OCI-LY3 (cell line): ENCODE results near the gene ACE.
A peak's percentile ranks its signal among the peaks of the same experiment; 100 is the strongest.

ENCODE experiments used
- H2AFZ ChIP-seq: fragments of 200-600, 300-600 bp; shearing (Covaris generic); 2 replicates; pipeline ENCODE4 v1.6.0; 2014; ENCODE audit warnings: antibody characterized with exemption, low read depth, low read length
- H3K27ac ChIP-seq: fragments of 200-600, 300-600 bp; sonication (generic); 2 replicates; pipeline ENCODE4 v1.5.1; 2014; ENCODE audit warnings: mild to moderate bottlenecking, low read length, moderate library complexity, mixed read lengths
- H3K27me3 ChIP-seq: fragments of 200-600, 300-600 bp; sonication (generic); 2 replicates; pipeline ENCODE4 v1.6.1; 2014; ENCODE audit warnings: low read depth, low read length, mixed read lengths
- H3K36me3 ChIP-seq: fragments of 200-600, 300-600 bp; sonication (generic); replicated peaks from 2 replicates; pipeline ENCODE3; 2014; ENCODE audit warnings: low read depth, low read length, mixed read lengths
- H3K4me1 ChIP-seq: fragments of 300-600, 200-600 bp; sonication (generic); 2 replicates; pipeline ENCODE4 v1.6.1; 2014; ENCODE audit warnings: low read length, mixed read lengths
- H3K4me2 ChIP-seq: fragments of 200-600, 300-600 bp; sonication (generic); 2 replicates; pipeline ENCODE4 v1.6.1; 2014; ENCODE audit warnings: low read length, mixed read lengths
- H3K4me3 ChIP-seq: fragments of 300-600, 200-600 bp; sonication (generic); 2 replicates; pipeline ENCODE4 v1.5.1; 2014; ENCODE audit warnings: antibody characterized with exemption, mild to moderate bottlenecking, low read length, moderate library complexity
- H3K79me2 ChIP-seq: fragments of 300-600, 200-600 bp; shearing (Covaris generic); 2 replicates; pipeline ENCODE4 v1.6.1; 2014; ENCODE audit warnings: mild to moderate bottlenecking, low read length, mixed read lengths
- H3K9ac ChIP-seq: fragments of 300-600, 200-600 bp; shearing (Covaris generic); 2 replicates; pipeline ENCODE4 v1.6.0; 2014; ENCODE audit warnings: mild to moderate bottlenecking, low read length, moderate library complexity
- H3K9me3 ChIP-seq: fragments of 200-600, 300-600 bp; shearing (Covaris generic); 2 replicates; pipeline ENCODE4 v1.6.1; 2014; ENCODE audit warnings: low read length, mixed read lengths; ENCODE audit not compliant: insufficient read depth
- H4K20me1 ChIP-seq: fragments of 200-600, 300-600 bp; sonication (generic); 2 replicates; pipeline ENCODE4 v1.6.1; 2016; ENCODE audit warnings: low read length, mixed read lengths; ENCODE audit not compliant: insufficient read depth
- EZH2phosphoT487 ChIP-seq: fragments of 200-600 bp; shearing (Covaris generic); IDR thresholded peaks from 2 replicates; pipeline ENCODE4 v1.6.1; 2018; ENCODE audit warnings: antibody characterized with exemption, mixed run types, low read depth
- TF ChIP-seq, protein P1 (sequence below): fragments of 200-600, 300-600 bp; sonication (generic); IDR thresholded peaks from 2 replicates; pipeline ENCODE4 v1.5.1; 2014; ENCODE audit warnings: antibody characterized with exemption, low read length, low read depth

ACE gene

DNA sequence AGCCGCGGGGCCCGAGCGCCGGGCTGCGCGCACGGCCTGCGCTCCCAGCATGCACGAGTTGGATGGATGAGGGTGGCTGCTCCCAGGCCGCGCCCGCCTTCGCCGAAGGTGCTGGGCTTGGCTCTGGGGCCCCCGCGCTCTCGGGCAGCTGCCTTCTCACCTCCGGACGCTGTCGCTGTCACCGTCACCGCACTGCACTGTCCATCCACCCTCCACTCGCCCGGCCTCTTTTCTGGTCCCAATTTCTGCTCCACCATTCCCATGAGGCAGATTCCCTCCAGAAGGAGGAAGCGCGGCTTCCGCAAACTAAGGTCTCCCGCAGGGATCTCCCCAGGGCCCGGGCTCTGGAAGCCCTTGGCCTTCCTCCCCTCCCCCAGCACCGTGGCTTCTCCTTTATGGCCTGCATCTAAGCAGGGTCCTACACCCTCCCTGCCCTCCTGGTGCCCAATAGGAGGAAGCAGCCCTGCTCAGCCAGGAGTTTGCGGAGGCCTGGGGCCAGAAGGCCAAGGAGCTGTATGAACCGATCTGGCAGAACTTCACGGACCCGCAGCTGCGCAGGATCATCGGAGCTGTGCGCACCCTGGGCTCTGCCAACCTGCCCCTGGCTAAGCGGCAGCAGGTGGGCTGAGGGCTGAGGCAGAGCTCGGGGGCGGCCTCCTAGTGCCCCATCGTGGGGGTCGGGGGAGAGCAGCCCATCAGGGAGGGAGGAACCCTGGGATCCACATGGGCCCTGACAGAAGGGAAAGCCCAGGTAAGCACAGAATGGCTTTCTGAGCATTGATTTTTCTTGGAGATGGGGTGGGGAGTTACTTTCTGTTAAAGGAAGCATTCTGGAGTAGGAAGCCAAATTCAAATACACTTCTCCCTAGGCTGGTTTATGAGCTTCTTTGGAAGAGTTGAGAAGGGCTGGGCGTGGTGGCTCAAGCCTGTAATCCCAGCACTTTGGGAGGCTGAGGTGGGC lies 899 bp downstream of the ACE start:
- H3K27ac ChIP-seq = no peak overlapping the region
- peak overlapping the region; percentile 97 for H3K4me2 ChIP-seq
- H3K79me2 ChIP-seq = no peaks in the 10 kb centered on the region
- peaks cover 24% of the 10 kb centered on the region for H3K4me1 ChIP-seq
- H3K4me3 ChIP-seq = peak overlapping the region; percentile 92
- H2AFZ ChIP-seq = peak overlapping the region; percentile 90
- no peaks in the 10 kb centered on the region for H3K9me3 ChIP-seq
- no peaks in the 10 kb centered on the region for H4K20me1 ChIP-seq
- TF ChIP-seq, protein P1, sequence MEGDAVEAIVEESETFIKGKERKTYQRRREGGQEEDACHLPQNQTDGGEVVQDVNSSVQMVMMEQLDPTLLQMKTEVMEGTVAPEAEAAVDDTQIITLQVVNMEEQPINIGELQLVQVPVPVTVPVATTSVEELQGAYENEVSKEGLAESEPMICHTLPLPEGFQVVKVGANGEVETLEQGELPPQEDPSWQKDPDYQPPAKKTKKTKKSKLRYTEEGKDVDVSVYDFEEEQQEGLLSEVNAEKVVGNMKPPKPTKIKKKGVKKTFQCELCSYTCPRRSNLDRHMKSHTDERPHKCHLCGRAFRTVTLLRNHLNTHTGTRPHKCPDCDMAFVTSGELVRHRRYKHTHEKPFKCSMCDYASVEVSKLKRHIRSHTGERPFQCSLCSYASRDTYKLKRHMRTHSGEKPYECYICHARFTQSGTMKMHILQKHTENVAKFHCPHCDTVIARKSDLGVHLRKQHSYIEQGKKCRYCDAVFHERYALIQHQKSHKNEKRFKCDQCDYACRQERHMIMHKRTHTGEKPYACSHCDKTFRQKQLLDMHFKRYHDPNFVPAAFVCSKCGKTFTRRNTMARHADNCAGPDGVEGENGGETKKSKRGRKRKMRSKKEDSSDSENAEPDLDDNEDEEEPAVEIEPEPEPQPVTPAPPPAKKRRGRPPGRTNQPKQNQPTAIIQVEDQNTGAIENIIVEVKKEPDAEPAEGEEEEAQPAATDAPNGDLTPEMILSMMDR = no peak
- TF ChIP-seq EZH2phosphoT487 = no peak
- peaks cover 25% of the 10 kb centered on the region for H3K27me3 ChIP-seq
- H3K9ac ChIP-seq = peak overlapping the region; percentile 59
- no peaks in the 10 kb centered on the region for H3K36me3 ChIP-seq

DNA sequence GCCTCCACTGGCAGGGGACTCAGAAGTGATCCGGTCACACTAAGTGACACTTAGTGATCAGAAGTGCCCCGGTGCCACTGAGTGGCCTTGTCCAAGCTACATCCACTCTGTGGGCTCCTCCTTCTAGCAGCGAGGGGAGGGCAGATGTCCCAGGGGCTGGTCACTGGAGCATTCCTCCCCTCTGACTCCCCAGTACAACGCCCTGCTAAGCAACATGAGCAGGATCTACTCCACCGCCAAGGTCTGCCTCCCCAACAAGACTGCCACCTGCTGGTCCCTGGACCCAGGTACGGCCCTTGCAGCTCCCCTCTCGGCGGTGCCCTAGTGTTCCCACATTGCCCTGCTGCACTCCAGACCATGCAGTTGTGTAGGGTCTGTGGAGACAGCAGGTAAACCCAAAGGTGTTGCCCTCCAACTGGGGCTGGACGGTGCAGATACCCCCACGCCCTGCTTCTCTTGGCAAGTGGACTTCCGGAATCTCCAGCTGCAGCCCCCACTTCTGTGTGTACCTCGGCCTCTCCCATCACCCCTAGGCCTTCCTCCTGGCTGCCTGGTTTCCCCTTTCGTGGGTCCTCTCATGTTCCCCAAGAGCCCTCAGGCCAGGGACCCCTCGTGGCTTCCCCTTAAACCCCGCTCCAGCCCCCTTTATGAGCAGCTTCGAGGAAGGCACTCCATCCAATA lies 2.1 kb downstream of the ACE start:
- no peaks in the 10 kb centered on the region for H4K20me1 ChIP-seq
- H3K4me2 ChIP-seq = peak overlapping the region; percentile 49
- H3K4me3 ChIP-seq = peak overlapping the region; percentile 11; the same call in 1 of the 2 replicates
- peaks cover 24% of the 10 kb centered on the region for H3K4me1 ChIP-seq
- no peak overlapping the region for H3K27ac ChIP-seq
- H3K9ac ChIP-seq = no peak overlapping the region
- no peak overlapping the region for H2AFZ ChIP-seq
- H3K79me2 ChIP-seq = no peaks in the 10 kb centered on the region
- TF ChIP-seq, protein P1 = peak; percentile 87
- no peak for TF ChIP-seq EZH2phosphoT487
- no peaks in the 10 kb centered on the region for H3K9me3 ChIP-seq
- no peaks in the 10 kb centered on the region for H3K36me3 ChIP-seq
- H3K27me3 ChIP-seq = peaks cover 22% of the 10 kb centered on the region

DNA sequence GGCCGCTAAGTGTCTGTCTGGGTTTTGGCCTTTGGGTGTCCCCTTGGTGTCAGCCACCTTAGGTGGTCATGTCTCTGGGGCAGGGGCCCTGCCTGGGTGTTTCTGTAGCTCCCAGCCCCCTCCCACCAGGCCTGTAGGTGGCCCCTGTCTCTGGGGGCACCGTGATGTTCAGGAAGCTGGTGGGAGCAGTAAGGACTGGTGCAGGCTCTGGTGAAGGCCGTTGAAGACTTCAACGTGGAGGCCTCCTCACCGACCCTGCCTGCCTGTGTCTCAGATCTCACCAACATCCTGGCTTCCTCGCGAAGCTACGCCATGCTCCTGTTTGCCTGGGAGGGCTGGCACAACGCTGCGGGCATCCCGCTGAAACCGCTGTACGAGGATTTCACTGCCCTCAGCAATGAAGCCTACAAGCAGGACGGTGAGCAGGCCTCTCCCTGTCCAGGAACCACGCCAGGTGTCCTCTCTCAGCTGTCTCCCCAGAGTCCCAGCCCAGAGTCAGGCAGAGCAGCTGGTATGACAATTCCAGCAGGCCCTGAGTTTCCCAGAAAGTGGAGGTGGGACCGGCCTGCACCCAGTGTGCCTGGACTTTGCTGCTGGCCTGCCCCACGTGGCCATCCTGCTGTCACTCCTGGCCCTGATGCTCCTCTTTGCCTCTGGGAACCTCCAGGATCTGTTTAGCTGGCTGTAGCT lies 2.8 kb downstream of the ACE start:
- Histone ChIP-seq H3K4me2 (no peak overlapping the region), H3K4me1 (peaks cover 24% of the 10 kb centered on the region), H3K9me3 (no peaks in the 10 kb centered on the region), H3K36me3 (no peaks in the 10 kb centered on the region), H4K20me1 (no peaks in the 10 kb centered on the region), H3K4me3 (no peak overlapping the region), H3K27ac (no peak overlapping the region), H2AFZ (no peak overlapping the region), H3K27me3 (peaks cover 17% of the 10 kb centered on the region), H3K9ac (no peak overlapping the region), H3K79me2 (no peaks in the 10 kb centered on the region)
- TF ChIP-seq, protein P1 = no peak
- no peak for TF ChIP-seq EZH2phosphoT487
